Astrocyte (in vitro differentiated cells and primary cell): ENCODE results near the gene CCND1. TPM values are rescaled to one million over a fixed set of nuclear protein-coding genes. Genes with fewer than 3 reads are reported as not detected.
A peak's percentile ranks its signal among the peaks of the same experiment; 100 is the strongest.

Source experiments
- DNase-seq: peaks from one replicate; pipeline ENCODE4 v3.0.0-alpha.2; 2010; ENCODE audit warnings: low read depth
- FAIRE-seq: peaks from 2 replicates; lab custom pipeline; 2011; peaks lifted over from hg19 to GRCh38; lab: Jason Lieb, UNC
- H2AFZ ChIP-seq: 2 replicates; pipeline ENCODE4 v1.6.0; 2012; ENCODE audit warnings: low read depth, low read length, inconsistent platforms
- H3K27ac ChIP-seq: 2 replicates; pipeline ENCODE4 v1.5.1; 2011; ENCODE audit warnings: low read depth, low read length, inconsistent platforms
- H3K27me3 ChIP-seq: 2 replicates; pipeline ENCODE4 v1.6.0; 2011; ENCODE audit warnings: low read length, inconsistent platforms; ENCODE audit not compliant: insufficient read depth
- H3K36me3 ChIP-seq: 2 replicates; pipeline ENCODE4 v1.5.1; 2011; ENCODE audit warnings: low read length, inconsistent platforms; ENCODE audit not compliant: insufficient read depth
- H3K4me1 ChIP-seq: 2 replicates; pipeline ENCODE4 v1.5.1; 2011; ENCODE audit warnings: low read length, inconsistent platforms; ENCODE audit not compliant: insufficient read depth
- H3K4me2 ChIP-seq: 2 replicates; pipeline ENCODE4 v1.6.0; 2012; ENCODE audit warnings: low read length, inconsistent platforms
- H3K4me3 ChIP-seq: 2 replicates; pipeline ENCODE4 v1.5.1; 2011; ENCODE audit warnings: low read depth, mild to moderate bottlenecking, low read length, inconsistent platforms; ENCODE audit not compliant: insufficient read depth
- H3K79me2 ChIP-seq: 2 replicates; pipeline ENCODE4 v1.6.0; 2012; ENCODE audit warnings: mild to moderate bottlenecking, low read length, inconsistent platforms; ENCODE audit not compliant: insufficient read depth
- H3K9ac ChIP-seq: 2 replicates; pipeline ENCODE4 v1.6.0; 2012; ENCODE audit warnings: mild to moderate bottlenecking, low read length, inconsistent platforms
- H3K9me3 ChIP-seq: 2 replicates; pipeline ENCODE4 v1.5.1; 2012; ENCODE audit warnings: low read depth, mild to moderate bottlenecking, low read length, inconsistent platforms; ENCODE audit not compliant: insufficient read depth
- H4K20me1 ChIP-seq: 2 replicates; pipeline ENCODE4 v1.6.0; 2012; ENCODE audit warnings: low read length, inconsistent platforms; ENCODE audit not compliant: insufficient read depth
- H3K27ac Mint-ChIP-seq: one replicate; pipeline ENCODE4 v1.8.0; 2021; ENCODE audit warnings: mild to moderate bottlenecking, mixed read lengths; ENCODE audit not compliant: unreplicated experiment
- H3K27me3 Mint-ChIP-seq: one replicate; pipeline ENCODE4 v1.8.0; 2021; ENCODE audit warnings: low read depth, mixed read lengths; ENCODE audit not compliant: unreplicated experiment
- H3K36me3 Mint-ChIP-seq: one replicate; pipeline ENCODE4 v1.8.0; 2021; ENCODE audit warnings: low read depth, mixed read lengths; ENCODE audit not compliant: unreplicated experiment
- H3K4me1 Mint-ChIP-seq: one replicate; pipeline ENCODE4 v1.8.0; 2021; ENCODE audit warnings: low read depth, mixed read lengths; ENCODE audit not compliant: unreplicated experiment
- H3K4me3 Mint-ChIP-seq: one replicate; pipeline ENCODE4 v1.8.0; 2021; ENCODE audit warnings: mild to moderate bottlenecking, moderate library complexity, mixed read lengths; ENCODE audit not compliant: unreplicated experiment
- H3K9me3 Mint-ChIP-seq: one replicate; pipeline ENCODE4 v1.8.0; 2021; ENCODE audit warnings: mild to moderate bottlenecking, mixed read lengths; ENCODE audit not compliant: unreplicated experiment
- CTCF ChIP-seq: IDR thresholded peaks from 2 replicates; pipeline ENCODE4 v1.5.1; 2011; ENCODE audit warnings: low read depth, mild to moderate bottlenecking, inconsistent platforms, low read length, moderate library complexity; ENCODE audit not compliant: insufficient read depth
- EZH2 ChIP-seq: IDR thresholded peaks from 2 replicates; pipeline ENCODE4 v1.6.1; 2012; ENCODE audit warnings: mild to moderate bottlenecking, low read length, inconsistent platforms; ENCODE audit not compliant: insufficient read depth
- total RNA-seq: library from RNA; stranded (reverse); gene quantifications from 2 replicates; pipeline ENCODE4 v1.2.1, GENCODE V29; 2021

Gene CCND1
- total RNA-seq, 1 donor from 2014 or later = 482 TPM

DNA sequence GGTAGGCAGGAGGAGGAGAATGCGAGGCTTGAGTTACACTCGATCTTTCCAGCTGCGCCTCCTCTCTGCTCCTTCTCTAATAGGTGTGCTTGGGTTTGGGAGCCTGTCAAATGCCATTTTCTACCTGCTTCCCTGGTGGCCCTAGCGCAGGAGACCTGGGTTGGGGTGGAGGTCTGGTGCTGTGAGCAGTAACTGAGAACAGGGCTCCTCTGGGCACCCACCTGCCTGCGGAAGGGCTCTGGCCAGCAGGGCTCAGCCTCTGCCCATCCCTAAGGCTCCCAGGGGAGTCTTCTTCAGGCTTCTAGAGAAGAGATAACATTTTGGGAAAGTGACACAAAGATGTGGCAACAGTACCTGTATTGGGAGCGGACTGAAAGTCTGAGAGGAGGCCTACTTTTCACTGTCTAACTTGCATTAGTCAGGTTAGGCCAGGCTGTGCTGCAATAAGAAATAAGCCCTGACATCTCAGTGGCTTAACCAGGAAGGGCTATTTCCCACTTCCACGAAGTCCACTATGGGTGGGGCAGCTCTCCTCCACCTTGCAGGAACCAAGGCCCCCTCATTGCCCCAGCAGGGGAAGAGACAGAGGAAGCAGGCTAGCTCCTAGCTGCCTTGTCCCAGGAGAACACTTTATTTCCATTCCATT, 41.8 kb downstream of the CCND1 start:
- no peaks in the 10 kb centered on the region for H4K20me1 ChIP-seq
- H3K4me3 ChIP-seq = no peak overlapping the region
- no peak overlapping the region for H3K9ac ChIP-seq
- no peak for TF ChIP-seq CTCF
- H3K27ac Mint-ChIP-seq = no peak overlapping the region
- no peak for FAIRE-seq
- peaks cover 2% of the 10 kb centered on the region for H3K27me3 Mint-ChIP-seq
- no peak overlapping the region for H3K27ac ChIP-seq
- no peaks in the 10 kb centered on the region for H3K79me2 ChIP-seq
- H3K27me3 ChIP-seq = no peaks in the 10 kb centered on the region
- H3K9me3 ChIP-seq = no peaks in the 10 kb centered on the region
- H3K36me3 Mint-ChIP-seq = no peaks in the 10 kb centered on the region
- H3K4me1 ChIP-seq = no peaks in the 10 kb centered on the region
- peaks cover 1% of the 10 kb centered on the region for H3K9me3 Mint-ChIP-seq
- H3K4me1 Mint-ChIP-seq = no peaks in the 10 kb centered on the region
- no peak overlapping the region for H2AFZ ChIP-seq
- no peak for DNase-seq
- no peak overlapping the region for H3K4me3 Mint-ChIP-seq
- no peak overlapping the region for H3K4me2 ChIP-seq
- no peaks in the 10 kb centered on the region for H3K36me3 ChIP-seq

DNA sequence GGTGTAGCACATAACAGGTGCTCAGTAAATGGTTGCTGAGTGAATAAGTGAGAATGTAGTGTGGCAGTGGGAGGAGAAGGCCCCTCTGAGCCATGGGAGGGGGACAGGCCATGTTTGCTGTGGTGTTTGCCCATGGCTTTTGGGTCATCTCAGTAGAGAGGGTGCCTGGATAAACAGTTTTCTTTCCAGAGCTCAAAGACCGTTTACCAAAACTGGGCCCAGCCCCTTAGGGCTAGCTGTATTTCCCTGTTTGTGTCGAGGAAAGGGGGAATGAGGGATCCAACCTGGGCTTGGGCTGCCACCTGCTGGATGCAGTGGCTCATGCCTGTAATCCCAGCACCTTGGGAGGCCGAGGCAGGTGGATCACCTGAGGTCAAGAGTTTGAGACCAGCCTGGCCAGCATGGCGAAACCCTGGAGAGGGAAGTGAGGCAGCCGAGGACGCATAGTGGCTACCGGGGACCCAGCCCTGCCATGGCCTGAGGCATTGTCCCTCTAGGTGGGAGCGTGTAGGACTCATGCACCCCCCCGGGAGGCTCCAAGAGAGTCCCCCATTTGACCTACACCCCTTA, 42.9 kb downstream of the CCND1 start:
- Histone ChIP-seq H3K9ac (no peak overlapping the region), H3K27ac (no peak overlapping the region), H3K27me3 (no peaks in the 10 kb centered on the region), H3K4me1 (no peaks in the 10 kb centered on the region), H4K20me1 (no peaks in the 10 kb centered on the region), H2AFZ (no peak overlapping the region), H3K4me2 (no peak overlapping the region), H3K36me3 (no peaks in the 10 kb centered on the region), H3K9me3 (no peaks in the 10 kb centered on the region), H3K4me3 (no peak overlapping the region), H3K79me2 (no peaks in the 10 kb centered on the region)
- DNase-seq = no peak
- Mint-ChIP-seq H3K27me3 (peaks cover 2% of the 10 kb centered on the region), H3K9me3 (peaks cover 1% of the 10 kb centered on the region), H3K27ac (no peak overlapping the region), H3K4me1 (peaks cover 3% of the 10 kb centered on the region), H3K36me3 (no peaks in the 10 kb centered on the region), H3K4me3 (no peak overlapping the region)
- FAIRE-seq = no peak
- no peak for TF ChIP-seq EZH2
- TF ChIP-seq CTCF = peak; percentile 14

- no peaks in the 10 kb centered on the region for H3K9me3 ChIP-seq
- Mint-ChIP-seq H3K9me3 (peaks cover 1% of the 10 kb centered on the region), H3K36me3 (no peaks in the 10 kb centered on the region), H3K27me3 (peaks cover 2% of the 10 kb centered on the region), H3K4me1 (peaks cover 3% of the 10 kb centered on the region), H3K27ac (no peak overlapping the region), H3K4me3 (no peak overlapping the region)
- H3K79me2 ChIP-seq = no peaks in the 10 kb centered on the region
- DNase-seq (no peak), FAIRE-seq (no peak)
- no peak overlapping the region for H3K27ac ChIP-seq
- H2AFZ ChIP-seq = no peak overlapping the region
- H3K9ac ChIP-seq = no peak overlapping the region
- no peak for TF ChIP-seq EZH2
- TF ChIP-seq CTCF = no peak
- H3K27me3 ChIP-seq = no peaks in the 10 kb centered on the region
- no peaks in the 10 kb centered on the region for H3K36me3 ChIP-seq
- H3K4me1 ChIP-seq = no peaks in the 10 kb centered on the region
- no peaks in the 10 kb centered on the region for H4K20me1 ChIP-seq
- no peak overlapping the region for H3K4me2 ChIP-seq
- H3K4me3 ChIP-seq = no peak overlapping the region
Observed at GRCh38 chr11:69684651-69685050, 43.7 kb downstream of the CCND1 start.
